ENCODE data around the gene DCST1.

DCST1 gene

GRCh38 chr1:155092641-155093040 lies 59.0 kb downstream of the DCST1 start:
- DNase-seq: no peak

- no peak for DNase-seq
These were observed 60.4 kb downstream of the DCST1 start for GRCh38 chr1:155093911-155094621.

- DNase-seq: no peak
These were observed 61.0 kb downstream of the DCST1 start for GRCh38 chr1:155094622-155094948.

- no peak for DNase-seq
These were observed 65.7 kb downstream of the DCST1 start for GRCh38 chr1:155099331-155099730.
